Ishikawa (cell line): Measurements from ENCODE around the gene PCSK1.

ENCODE experiments used
- CEBPB ChIP-seq: IDR thresholded peaks from 2 replicates; pipeline ENCODE4 v1.6.1; 2012
- CREB1 ChIP-seq: IDR thresholded peaks from 2 replicates; pipeline ENCODE4 v1.6.1; 2012; ENCODE audit warnings: low read depth
- EGR1 ChIP-seq: IDR thresholded peaks from 2 replicates; pipeline ENCODE4 v1.6.1; 2012
- EP300 ChIP-seq: IDR thresholded peaks from 2 replicates; pipeline ENCODE4 v1.6.1; 2012; ENCODE audit warnings: borderline replicate concordance
- FOXM1 ChIP-seq: IDR thresholded peaks from 2 replicates; pipeline ENCODE4 v1.6.1; 2012; ENCODE audit warnings: low read depth, borderline replicate concordance
- MAX ChIP-seq: IDR thresholded peaks from 2 replicates; pipeline ENCODE4 v1.6.1; 2012
- NFIC ChIP-seq: IDR thresholded peaks from 2 replicates; pipeline ENCODE4 v1.6.1; 2012
- RAD21 ChIP-seq: IDR thresholded peaks from 2 replicates; pipeline ENCODE4 v1.6.1; 2012; ENCODE audit warnings: low read depth
- TAF1 ChIP-seq: IDR thresholded peaks from 2 replicates; pipeline ENCODE4 v1.6.1; 2012; ENCODE audit warnings: low read depth, mild to moderate bottlenecking
- TCF12 ChIP-seq: IDR thresholded peaks from 2 replicates; pipeline ENCODE4 v1.6.1; 2012; ENCODE audit warnings: low read depth
- TEAD4 ChIP-seq: IDR thresholded peaks from 2 replicates; pipeline ENCODE4 v1.6.1; 2012
- USF1 ChIP-seq: IDR thresholded peaks from 2 replicates; pipeline ENCODE4 v1.6.1; 2012
- YY1 ChIP-seq: IDR thresholded peaks from 2 replicates; pipeline ENCODE4 v1.6.1; 2012; ENCODE audit warnings: low read depth
- ZBTB7A ChIP-seq: IDR thresholded peaks from 2 replicates; pipeline ENCODE4 v1.6.1; 2012; ENCODE audit warnings: low read depth
- TF ChIP-seq, protein P1 (sequence below): IDR thresholded peaks from 2 replicates; pipeline ENCODE4 v1.6.1; 2012; ENCODE audit warnings: low read depth, mild to moderate bottlenecking

Gene PCSK1

DNA sequence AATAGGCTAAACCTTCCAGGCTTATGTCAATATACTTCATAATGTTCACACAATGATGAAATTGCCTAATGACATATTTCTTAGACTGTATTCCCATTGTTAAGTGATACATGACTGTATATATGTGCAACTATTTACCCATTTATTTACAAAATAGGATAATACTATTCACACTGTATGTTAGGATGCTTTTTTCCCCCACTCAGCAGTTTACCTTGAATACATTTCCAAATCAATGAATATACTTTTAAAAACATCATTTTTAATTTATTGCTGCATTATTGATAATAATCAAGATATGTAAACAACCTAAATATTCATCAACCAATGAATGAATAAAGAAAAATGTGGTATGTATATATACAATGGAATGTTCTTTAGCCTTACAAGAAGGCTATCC, 55.5 kb downstream of the PCSK1 start:
- no peak for TF ChIP-seq MAX
- TF ChIP-seq EP300: no peak
- no peak for TF ChIP-seq YY1
- no peak for TF ChIP-seq TAF1
- TF ChIP-seq EGR1: no peak
- no peak for TF ChIP-seq TEAD4
- no peak for TF ChIP-seq ZBTB7A
- TF ChIP-seq CREB1: no peak
- TF ChIP-seq TCF12: no peak
- TF ChIP-seq USF1: no peak
- TF ChIP-seq CEBPB: no peak
- TF ChIP-seq FOXM1: no peak
- TF ChIP-seq, protein P1, sequence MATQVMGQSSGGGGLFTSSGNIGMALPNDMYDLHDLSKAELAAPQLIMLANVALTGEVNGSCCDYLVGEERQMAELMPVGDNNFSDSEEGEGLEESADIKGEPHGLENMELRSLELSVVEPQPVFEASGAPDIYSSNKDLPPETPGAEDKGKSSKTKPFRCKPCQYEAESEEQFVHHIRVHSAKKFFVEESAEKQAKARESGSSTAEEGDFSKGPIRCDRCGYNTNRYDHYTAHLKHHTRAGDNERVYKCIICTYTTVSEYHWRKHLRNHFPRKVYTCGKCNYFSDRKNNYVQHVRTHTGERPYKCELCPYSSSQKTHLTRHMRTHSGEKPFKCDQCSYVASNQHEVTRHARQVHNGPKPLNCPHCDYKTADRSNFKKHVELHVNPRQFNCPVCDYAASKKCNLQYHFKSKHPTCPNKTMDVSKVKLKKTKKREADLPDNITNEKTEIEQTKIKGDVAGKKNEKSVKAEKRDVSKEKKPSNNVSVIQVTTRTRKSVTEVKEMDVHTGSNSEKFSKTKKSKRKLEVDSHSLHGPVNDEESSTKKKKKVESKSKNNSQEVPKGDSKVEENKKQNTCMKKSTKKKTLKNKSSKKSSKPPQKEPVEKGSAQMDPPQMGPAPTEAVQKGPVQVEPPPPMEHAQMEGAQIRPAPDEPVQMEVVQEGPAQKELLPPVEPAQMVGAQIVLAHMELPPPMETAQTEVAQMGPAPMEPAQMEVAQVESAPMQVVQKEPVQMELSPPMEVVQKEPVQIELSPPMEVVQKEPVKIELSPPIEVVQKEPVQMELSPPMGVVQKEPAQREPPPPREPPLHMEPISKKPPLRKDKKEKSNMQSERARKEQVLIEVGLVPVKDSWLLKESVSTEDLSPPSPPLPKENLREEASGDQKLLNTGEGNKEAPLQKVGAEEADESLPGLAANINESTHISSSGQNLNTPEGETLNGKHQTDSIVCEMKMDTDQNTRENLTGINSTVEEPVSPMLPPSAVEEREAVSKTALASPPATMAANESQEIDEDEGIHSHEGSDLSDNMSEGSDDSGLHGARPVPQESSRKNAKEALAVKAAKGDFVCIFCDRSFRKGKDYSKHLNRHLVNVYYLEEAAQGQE: no peak

DNA sequence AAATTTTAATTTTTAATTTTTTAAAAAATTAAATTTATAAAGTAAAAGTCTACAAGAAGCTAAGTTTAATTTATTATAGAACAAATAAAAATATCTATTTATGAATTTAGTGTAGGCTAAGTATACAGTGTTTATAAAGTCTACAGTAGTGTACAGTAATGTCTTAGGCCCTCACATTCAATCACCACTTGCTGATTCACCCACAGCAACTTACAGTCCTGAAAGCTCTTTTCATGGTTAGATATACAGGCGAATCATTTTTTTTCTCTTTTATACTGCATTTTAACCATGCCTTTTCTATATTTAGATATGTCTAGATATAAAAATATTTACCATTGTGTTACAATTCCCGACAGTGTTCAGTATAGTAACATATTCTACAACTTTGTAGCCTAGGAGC, 55.9 kb downstream of the PCSK1 start:
- TF ChIP-seq CREB1 (no peak), RAD21 (no peak), YY1 (no peak), EP300 (no peak), NFIC (no peak), CEBPB (no peak), TAF1 (no peak), TCF12 (no peak), EGR1 (no peak), ZBTB7A (no peak), MAX (no peak), FOXM1 (no peak), TEAD4 (no peak), USF1 (no peak)
- TF ChIP-seq, protein P1: no peak

DNA sequence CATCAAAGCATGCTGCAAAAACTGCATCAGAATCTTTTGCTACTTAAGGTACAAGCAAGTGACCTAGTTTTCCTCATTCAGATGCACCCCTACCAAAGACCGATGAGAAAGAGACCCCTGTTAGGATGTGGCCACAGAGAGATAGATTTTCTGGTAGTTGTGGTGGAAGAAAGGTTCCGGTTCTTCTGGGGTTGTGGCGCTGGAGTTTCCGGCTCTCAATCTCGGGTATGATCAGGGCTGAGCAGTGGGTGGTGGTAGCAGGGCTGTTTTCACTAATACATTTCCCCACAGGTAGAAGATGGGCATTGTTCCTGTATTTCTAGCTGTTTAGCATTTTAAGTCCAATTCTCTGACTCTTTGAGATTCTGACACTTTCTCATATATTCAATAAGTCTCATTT, 58.4 kb downstream of the PCSK1 start:
- no peak for TF ChIP-seq YY1

DNA sequence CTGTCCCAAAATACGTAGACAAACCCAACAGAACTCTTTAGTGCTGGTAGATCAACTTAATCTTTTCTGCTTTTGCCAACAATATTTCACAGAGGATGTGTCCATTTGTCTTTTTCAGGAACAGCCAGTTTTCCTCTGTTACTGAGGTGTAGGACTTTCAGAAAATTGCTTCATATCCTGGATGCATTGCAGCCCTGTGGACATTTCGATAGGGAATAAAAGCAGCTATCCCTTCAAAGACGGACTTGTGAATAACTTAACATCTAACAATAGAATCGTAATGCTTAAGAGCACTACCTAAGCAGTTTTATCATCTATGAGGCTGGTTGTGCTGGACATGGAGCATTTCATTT, 59.7 kb downstream of the PCSK1 start:
- no peak for TF ChIP-seq USF1
- TF ChIP-seq CEBPB: no peak
- TF ChIP-seq MAX: no peak
- TF ChIP-seq, protein P1: no peak
- TF ChIP-seq RAD21: no peak
- TF ChIP-seq NFIC: no peak
- TF ChIP-seq EGR1: no peak
- TF ChIP-seq TEAD4: no peak
- no peak for TF ChIP-seq CREB1
- TF ChIP-seq EP300: no peak
- TF ChIP-seq TAF1: no peak
- TF ChIP-seq YY1: no peak
- TF ChIP-seq ZBTB7A: no peak
- no peak for TF ChIP-seq FOXM1
- TF ChIP-seq TCF12: no peak
